Suprapubic skin (tissue), 4 donors: ENCODE data around the gene PET117.

Experiments used
- EP300 ChIP-seq: sonication (generic); formaldehyde crosslinking; IDR thresholded peaks from one replicate; pipeline ENCODE4 v1.6.1; 2017; ENCODE audit warnings: antibody characterized with exemption
- POLR2A ChIP-seq, 2 donors: fragments of 450-650 bp; IDR thresholded peaks; one replicate each; pipeline ENCODE4 v1.6.1; 2017; ENCODE audit warnings: antibody characterized with exemption in 2 of 2, mild to moderate bottlenecking in 2 of 2, moderate library complexity in 2 of 2
- POLR2AphosphoS5 ChIP-seq, 3 donors: sonication (generic); formaldehyde crosslinking; IDR thresholded peaks; one replicate each; pipeline ENCODE4 v1.6.1; 2017; ENCODE audit warnings: antibody characterized with exemption in 3 of 3
- TF ChIP-seq, protein P1 (sequence below), 2 donors: fragments of 200-600 bp in 1 of 2; fragments of 450-650 bp in 1 of 2; sonication (generic) in 1 of 2; IDR thresholded peaks; one replicate each; pipeline ENCODE4 v1.5.1; 2016 to 2019; ENCODE audit warnings: antibody characterized with exemption in 2 of 2, mild to moderate bottlenecking in 1 of 2, moderate library complexity in 1 of 2

DNA sequence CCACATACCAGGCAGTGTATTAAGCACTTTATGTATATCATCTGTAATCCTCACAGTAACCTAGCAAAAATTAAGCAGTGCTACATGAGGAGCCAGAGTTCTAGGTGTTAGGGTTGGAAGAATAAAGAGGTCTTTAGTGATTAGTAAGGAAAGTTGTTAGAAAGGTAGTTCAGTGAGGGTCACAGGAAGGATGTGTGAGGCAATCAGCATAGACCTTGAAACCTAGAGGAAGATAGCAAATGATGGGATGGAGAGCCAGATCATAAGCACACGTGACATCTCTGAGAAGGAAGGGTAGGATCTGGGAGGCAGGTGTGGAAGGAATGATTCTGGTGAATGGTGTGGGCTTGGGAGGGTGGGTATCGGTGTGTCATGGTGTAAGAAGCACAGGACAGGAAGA lies 2.2 kb downstream of the PET117 start:
- TF ChIP-seq, protein P1, sequence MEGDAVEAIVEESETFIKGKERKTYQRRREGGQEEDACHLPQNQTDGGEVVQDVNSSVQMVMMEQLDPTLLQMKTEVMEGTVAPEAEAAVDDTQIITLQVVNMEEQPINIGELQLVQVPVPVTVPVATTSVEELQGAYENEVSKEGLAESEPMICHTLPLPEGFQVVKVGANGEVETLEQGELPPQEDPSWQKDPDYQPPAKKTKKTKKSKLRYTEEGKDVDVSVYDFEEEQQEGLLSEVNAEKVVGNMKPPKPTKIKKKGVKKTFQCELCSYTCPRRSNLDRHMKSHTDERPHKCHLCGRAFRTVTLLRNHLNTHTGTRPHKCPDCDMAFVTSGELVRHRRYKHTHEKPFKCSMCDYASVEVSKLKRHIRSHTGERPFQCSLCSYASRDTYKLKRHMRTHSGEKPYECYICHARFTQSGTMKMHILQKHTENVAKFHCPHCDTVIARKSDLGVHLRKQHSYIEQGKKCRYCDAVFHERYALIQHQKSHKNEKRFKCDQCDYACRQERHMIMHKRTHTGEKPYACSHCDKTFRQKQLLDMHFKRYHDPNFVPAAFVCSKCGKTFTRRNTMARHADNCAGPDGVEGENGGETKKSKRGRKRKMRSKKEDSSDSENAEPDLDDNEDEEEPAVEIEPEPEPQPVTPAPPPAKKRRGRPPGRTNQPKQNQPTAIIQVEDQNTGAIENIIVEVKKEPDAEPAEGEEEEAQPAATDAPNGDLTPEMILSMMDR (IDR thresholded peaks at IDR 0.05): no peak
- no peak for TF ChIP-seq POLR2A (IDR thresholded peaks at IDR 0.05)
- TF ChIP-seq POLR2AphosphoS5 (IDR thresholded peaks at IDR 0.05): no peak
- TF ChIP-seq EP300: no peak
